BLaER1 treated with 17β-estradiol and CSF1 and Interleukin-3, amounts not matched to agents 10 nM and 100 nM (cell line): ENCODE measurements around the gene PORCN.

Experiments
- H3K27ac ChIP-seq, 11 experiments: shearing (Covaris generic); formaldehyde crosslinking; 2 replicates each; pipeline ENCODE4 v1.8.1; 2022
- H3K27me3 ChIP-seq, 11 experiments: shearing (Covaris generic); formaldehyde crosslinking; 2 replicates each; pipeline ENCODE4 v1.8.1; 2022
- H3K36me3 ChIP-seq, 11 experiments: shearing (Covaris generic); formaldehyde crosslinking; 2 replicates each; pipeline ENCODE4 v1.8.1; 2022
- H3K4me1 ChIP-seq, 10 experiments: shearing (Covaris generic); formaldehyde crosslinking; 2 replicates each; pipeline ENCODE4 v1.8.1; 2022
- H3K4me2 ChIP-seq, 11 experiments: shearing (Covaris generic); formaldehyde crosslinking; 2 replicates each; pipeline ENCODE4 v1.8.1; 2022
- H3K4me3 ChIP-seq, 10 experiments: shearing (Covaris generic); formaldehyde crosslinking; 2 replicates each; pipeline ENCODE4 v1.8.1; 2022
- H3K9ac ChIP-seq, 11 experiments: shearing (Covaris generic); formaldehyde crosslinking; 2 replicates each; pipeline ENCODE4 v1.8.1; 2022
- H3K9me3 ChIP-seq, 11 experiments: shearing (Covaris generic); formaldehyde crosslinking; replicated peaks in 1 of 11; 2 replicates each; pipeline ENCODE4 v1.8.1; 2022
- H4K20me1 ChIP-seq, 11 experiments: shearing (Covaris generic); formaldehyde crosslinking; 2 replicates each; pipeline ENCODE4 v1.8.1; 2022
- Cebpa-rat ChIP-seq, 11 experiments: shearing (Covaris generic); IDR thresholded peaks; 2 replicates each; pipeline ENCODE4 v1.8.1; 2022

Gene PORCN

GRCh38 chrX:48558271-48558670 is 49.5 kb downstream of the PORCN start:
- no peaks in the 10 kb centered on the region for H3K4me1 ChIP-seq
- H3K27me3 ChIP-seq, result peaks cover 10 to 69% (median 38%) of the 10 kb centered on the region in 11 experiments; a peak in 18 of 22 replicates
- H4K20me1 ChIP-seq, result peaks cover 0 to 26% (median 0%) of the 10 kb centered on the region in 11 experiments; a peak in 6 of 22 replicates
- peaks cover 33 to 79% (median 54%) of the 10 kb centered on the region in 11 experiments for H3K36me3 ChIP-seq
- no peak overlapping the region for H3K4me3 ChIP-seq
- no peak overlapping the region for H3K9ac ChIP-seq
- TF ChIP-seq Cebpa-rat (IDR thresholded peaks at IDR 0.05), result no peak
- no peak overlapping the region for H3K4me2 ChIP-seq
- H3K27ac ChIP-seq, result no peak overlapping the region
- H3K9me3 ChIP-seq, result no peaks in the 10 kb centered on the region

- peaks cover 10 to 72% (median 29%) of the 10 kb centered on the region in 11 experiments; a peak in 18 of 22 replicates for H3K27me3 ChIP-seq
- no peaks in the 10 kb centered on the region for H3K4me1 ChIP-seq
- H4K20me1 ChIP-seq, result peaks cover 0 to 26% (median 0%) of the 10 kb centered on the region in 11 experiments; a peak in 6 of 22 replicates
- no peak overlapping the region for H3K4me2 ChIP-seq
- H3K36me3 ChIP-seq, result peaks cover 29 to 85% (median 59%) of the 10 kb centered on the region in 11 experiments
- no peak for TF ChIP-seq Cebpa-rat (IDR thresholded peaks at IDR 0.05)
- no peak overlapping the region for H3K27ac ChIP-seq
- H3K9ac ChIP-seq, result no peak overlapping the region
- no peak overlapping the region for H3K4me3 ChIP-seq
- no peaks in the 10 kb centered on the region for H3K9me3 ChIP-seq
Observed at GRCh38 chrX:48559636-48560035, 50.8 kb downstream of the PORCN start.

- H3K9me3 ChIP-seq, result no peaks in the 10 kb centered on the region
- H3K36me3 ChIP-seq, result peaks cover 25 to 84% (median 56%) of the 10 kb centered on the region in 11 experiments
- peaks cover 0 to 26% (median 0%) of the 10 kb centered on the region in 11 experiments; a peak in 6 of 22 replicates for H4K20me1 ChIP-seq
- no peaks in the 10 kb centered on the region for H3K4me1 ChIP-seq
- H3K4me2 ChIP-seq, result no peak overlapping the region
- peaks cover 10 to 68% (median 25%) of the 10 kb centered on the region in 11 experiments; a peak in 18 of 22 replicates for H3K27me3 ChIP-seq
- no peak overlapping the region for H3K9ac ChIP-seq
- H3K4me3 ChIP-seq, result no peak overlapping the region
- no peak for TF ChIP-seq Cebpa-rat (IDR thresholded peaks at IDR 0.05)
- H3K27ac ChIP-seq, result no peak overlapping the region
Observed at GRCh38 chrX:48560056-48560455, 51.3 kb downstream of the PORCN start.

- no peak overlapping the region for H3K4me2 ChIP-seq
- no peak for TF ChIP-seq Cebpa-rat (IDR thresholded peaks at IDR 0.05)
- peaks cover 20 to 78% (median 50%) of the 10 kb centered on the region in 11 experiments for H3K36me3 ChIP-seq
- H3K4me3 ChIP-seq, result no peak overlapping the region
- H4K20me1 ChIP-seq, result peaks cover 0 to 26% (median 0%) of the 10 kb centered on the region in 11 experiments; a peak in 6 of 22 replicates
- no peaks in the 10 kb centered on the region; a peak in 1 of 20 replicates for H3K4me1 ChIP-seq
- peaks cover 10 to 61% (median 20%) of the 10 kb centered on the region in 11 experiments; a peak in 18 of 22 replicates for H3K27me3 ChIP-seq
- no peaks in the 10 kb centered on the region for H3K9me3 ChIP-seq
- H3K9ac ChIP-seq, result no peak overlapping the region
- no peak overlapping the region for H3K27ac ChIP-seq
Observed at GRCh38 chrX:48560681-48561080, 51.9 kb downstream of the PORCN start.

GRCh38 chrX:48569958-48570357 is 61.2 kb downstream of the PORCN start:
- peaks cover 0 to 2% (median 0%) of the 10 kb centered on the region in 11 experiments; a peak in 1 of 22 replicates for H4K20me1 ChIP-seq
- no peak overlapping the region for H3K4me3 ChIP-seq
- no peak for TF ChIP-seq Cebpa-rat (IDR thresholded peaks at IDR 0.05)

More at GRCh38 chrX:48569958-48570357, 61.2 kb downstream of the PORCN start:
- H3K27ac ChIP-seq, result peak overlapping the region in 9 of 11 experiments; percentile 24 to 97 (median 52); a peak in 16 of 22 replicates
- H3K9me3 ChIP-seq, result no peaks in the 10 kb centered on the region
- peak overlapping the region in 3 of 11 experiments; percentile 16 to 47 (median 34); a peak in 4 of 22 replicates for H3K9ac ChIP-seq
- peak overlapping the region in 7 of 11 experiments; percentile 30 to 56 (median 43); a peak in 9 of 22 replicates for H3K4me2 ChIP-seq
- H3K36me3 ChIP-seq, result peaks cover 0 to 1% (median under 1%) of the 10 kb centered on the region in 11 experiments; a peak in 14 of 22 replicates
- peaks cover 7 to 52% (median 32%) of the 10 kb centered on the region in 10 experiments; a peak in 19 of 20 replicates for H3K4me1 ChIP-seq
- peaks cover 0 to 15% (median 4%) of the 10 kb centered on the region in 11 experiments; a peak in 8 of 22 replicates for H3K27me3 ChIP-seq
